Measurements from ENCODE around the gene ATP1A3. TPM values are rescaled to one million over a fixed set of nuclear protein-coding genes. Genes with fewer than 3 reads are reported as not detected.
"Not testable (repeated sequence)": the region's sequence is repeated elsewhere in the genome, so short reads cannot be mapped to it uniquely, and the experiment has no call there.

ATP1A3 gene
- total RNA-seq, 1 donor from 2014 or later = 388 TPM

DNA sequence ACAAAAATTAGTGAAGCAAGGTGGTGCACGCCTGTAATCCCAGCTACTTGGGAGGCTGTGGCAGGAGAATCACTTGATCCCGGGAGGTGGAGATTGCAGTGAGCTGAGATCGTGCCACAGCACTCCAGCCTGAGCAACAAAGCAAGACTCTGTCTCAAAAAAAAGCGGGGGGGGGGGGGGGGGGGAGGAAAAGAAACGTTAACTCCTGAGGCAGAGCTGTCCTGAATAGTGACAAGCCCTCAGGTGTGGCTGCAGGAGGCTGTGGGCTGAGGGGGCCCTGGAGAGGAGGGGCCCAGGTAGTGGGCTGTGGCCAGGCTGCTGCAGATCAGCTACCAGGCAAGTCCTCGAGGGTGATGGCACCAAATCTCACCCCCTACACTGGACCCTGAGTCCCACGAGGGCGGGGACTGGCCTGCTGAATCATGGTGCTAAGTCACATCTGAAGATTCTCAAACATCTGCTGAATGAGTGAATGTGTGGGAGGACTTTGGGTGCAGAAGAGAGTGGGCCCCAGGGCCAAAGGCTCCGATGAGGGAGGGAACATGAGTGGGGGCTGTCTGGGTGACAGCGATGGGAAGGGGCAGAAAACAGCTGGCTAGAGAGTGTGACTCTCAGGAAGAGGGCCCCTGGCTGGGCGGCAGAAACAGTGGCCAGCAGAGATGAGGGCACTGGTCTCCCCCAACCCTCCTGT is 24.6 kb upstream of the ATP1A3 start:
- ATAC-seq (ENCODE audit: poor library complexity) = no peak

DNA sequence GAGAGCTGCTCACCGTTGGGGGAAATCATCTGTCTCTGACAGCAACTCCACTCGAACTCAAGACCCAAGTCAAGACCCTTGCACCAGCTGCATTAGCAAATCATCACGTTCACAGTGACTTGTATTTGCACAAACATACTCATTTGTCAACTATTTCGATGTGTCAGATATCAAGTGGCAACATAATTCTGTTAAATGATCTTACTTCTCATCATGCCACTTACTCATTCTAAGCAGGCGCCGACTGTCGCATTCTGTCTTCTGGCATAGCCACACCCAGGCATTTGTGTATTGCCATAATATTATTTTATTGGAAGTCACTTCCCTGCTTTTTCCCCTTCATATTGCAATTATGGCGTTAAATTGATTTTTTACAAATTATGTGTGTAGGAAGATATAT is 23.0 kb upstream of the ATP1A3 start:
- ATAC-seq (ENCODE audit: poor library complexity) (no peak), DNase-seq (no peak)
- intact Hi-C loops (cut with DNase I) = no loop called here

More for the DNA sequence above, 24.6 kb upstream of the ATP1A3 start:
- DNase-seq = no peak
- intact Hi-C loops (cut with DNase I) = no loop called here

DNA sequence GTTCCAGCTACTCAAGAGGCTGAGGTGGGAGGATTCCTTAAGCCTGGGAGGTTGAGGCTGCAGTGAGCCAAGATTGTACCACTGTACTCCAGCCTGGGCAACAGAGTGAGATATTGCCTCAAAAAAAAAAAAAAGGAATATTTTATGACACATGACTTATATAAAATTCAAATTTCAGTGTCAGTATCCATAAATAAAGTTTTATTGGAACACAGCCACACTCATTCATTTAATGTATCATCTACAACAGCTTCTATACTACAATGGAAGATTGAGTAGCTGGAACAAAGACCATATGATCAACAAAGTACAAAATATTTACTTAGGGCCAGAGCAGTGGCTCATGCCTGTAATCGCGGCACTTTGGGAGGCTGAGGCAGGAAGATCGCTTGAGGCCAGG is 18.7 kb upstream of the ATP1A3 start:
- intact Hi-C loops (cut with DNase I); DNase-seq; ATAC-seq (ENCODE audit: poor library complexity): not testable (repeated sequence)

DNA sequence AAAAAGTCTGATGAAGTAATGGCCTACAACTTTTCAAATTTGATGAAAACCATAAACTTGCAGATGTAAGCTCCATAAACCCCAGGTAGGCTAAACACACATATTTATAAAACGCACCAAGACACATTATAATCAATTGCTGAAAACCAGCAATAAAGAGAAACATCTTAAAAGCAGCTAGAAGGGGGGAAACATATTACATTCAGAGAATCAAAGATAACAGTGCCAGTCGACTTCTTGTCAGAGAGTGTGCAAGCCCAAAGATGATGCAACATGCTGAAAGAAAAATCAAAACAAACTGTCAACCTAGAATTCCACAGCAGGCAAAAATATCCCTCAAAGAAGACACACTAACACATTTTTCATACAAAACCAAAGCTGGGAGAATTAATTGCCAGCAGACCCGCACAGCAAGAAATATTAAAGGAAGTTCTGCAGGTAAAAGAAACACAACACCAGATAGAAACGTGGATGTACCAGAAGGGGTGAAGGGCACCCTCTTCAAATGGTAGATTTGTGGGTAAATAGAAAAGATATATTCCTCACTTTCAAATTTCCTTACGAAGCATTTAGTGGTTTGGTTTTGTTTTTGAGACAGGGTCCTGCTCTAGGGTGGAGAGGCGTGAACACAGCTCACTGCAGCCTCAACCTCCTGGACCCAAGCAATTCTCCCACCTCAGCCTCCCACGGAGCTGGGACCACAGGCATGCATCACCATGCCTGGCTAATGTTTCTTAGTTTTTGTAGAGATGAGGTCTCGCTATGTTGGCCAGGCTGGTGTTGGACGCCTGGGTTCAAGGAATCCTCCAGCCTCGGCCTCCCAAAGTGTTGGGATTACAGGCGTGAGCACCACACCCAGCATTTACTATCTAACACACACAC is 16.5 kb upstream of the ATP1A3 start:
- ATAC-seq (ENCODE audit: poor library complexity) (no peak), DNase-seq (no peak)
- intact Hi-C loops (cut with DNase I) = no loop called here

DNA sequence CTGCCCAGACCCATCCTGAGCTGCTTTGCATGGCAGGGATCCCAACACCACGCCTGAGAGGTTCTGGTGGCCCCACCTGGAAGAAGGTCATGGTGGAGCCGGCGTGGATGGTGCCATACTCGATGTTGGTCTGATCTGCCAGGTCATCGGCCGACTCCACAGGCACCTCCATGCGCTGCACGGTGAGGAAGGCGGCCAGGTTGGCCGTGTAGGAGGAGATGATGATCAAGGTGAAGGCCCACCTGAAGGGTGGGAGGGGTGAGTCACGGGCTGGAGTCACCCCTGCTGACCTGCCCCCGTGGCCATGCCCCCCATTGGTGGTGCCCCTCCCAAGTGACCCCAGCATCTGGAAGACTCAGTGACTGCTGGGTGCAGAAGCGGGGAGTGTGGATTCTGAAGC is 12.5 kb upstream of the ATP1A3 start:
- DNase-seq = no peak
- intact Hi-C loops (cut with DNase I) = no loop called here
- ATAC-seq (ENCODE audit: poor library complexity) = no peak

DNA sequence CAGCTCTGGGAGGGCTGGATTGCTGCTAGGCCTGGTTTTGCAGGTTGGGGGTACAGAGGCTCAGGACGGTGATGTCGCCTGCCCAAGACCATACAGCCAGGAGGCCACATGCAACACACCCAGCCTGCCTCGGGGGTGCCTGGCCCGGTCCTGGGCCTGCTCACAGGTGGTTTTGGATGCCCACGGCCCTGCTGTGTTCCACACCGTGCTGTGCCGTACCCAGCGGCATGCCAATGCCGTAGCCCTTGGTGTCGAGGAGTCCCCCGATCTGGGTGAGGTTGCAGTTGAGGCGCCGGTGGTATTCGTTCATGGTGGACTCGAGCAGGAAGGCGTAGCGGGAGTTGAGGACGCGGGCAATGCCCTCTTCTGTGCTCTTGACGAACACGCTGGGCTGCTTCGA is 11.5 kb upstream of the ATP1A3 start:
- DNase-seq (no peak), ATAC-seq (ENCODE audit: poor library complexity) (no peak)
- intact Hi-C loops (cut with DNase I) = no loop called here

DNA sequence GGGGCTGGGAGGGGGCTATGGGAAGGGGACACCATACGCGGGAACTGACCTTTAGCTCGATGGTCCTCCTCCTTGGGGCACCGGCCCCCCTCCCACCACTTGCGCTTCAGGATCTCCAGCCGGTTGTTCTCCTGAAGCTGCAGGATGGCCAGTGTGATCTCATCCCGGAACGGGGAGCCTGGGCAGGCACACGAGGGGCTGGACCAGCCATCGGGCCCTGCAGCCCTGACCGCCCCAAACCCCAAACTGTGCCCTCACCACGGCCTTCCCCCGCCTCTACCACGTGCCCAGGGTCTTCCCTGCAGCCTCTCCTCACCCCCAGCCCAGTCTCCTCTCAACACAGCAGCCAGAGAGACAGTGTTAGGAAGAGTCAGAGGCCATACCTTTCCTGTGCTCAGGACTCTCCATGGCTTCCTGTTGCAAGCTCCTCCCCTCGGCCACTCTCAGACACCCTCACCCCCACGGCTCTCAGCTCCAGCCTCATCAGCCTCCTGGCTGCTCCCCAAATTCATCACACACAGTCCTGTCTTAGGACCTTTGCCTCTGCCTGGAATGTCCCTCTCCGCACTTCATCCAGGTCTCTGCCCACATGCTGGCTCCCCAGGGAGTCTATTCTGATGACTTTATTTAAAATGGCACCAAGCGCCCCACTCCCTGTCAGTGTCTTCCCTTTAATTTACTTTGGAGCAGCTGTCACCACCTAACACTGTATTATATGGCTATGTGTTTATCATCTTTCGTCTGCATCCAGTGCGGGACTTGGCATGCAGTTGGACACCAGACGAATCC is 9.7 kb upstream of the ATP1A3 start:
- ATAC-seq (ENCODE audit: poor library complexity) = no peak
- DNase-seq = peak; percentile 28
- intact Hi-C loops (cut with DNase I) = no loop called here

DNA sequence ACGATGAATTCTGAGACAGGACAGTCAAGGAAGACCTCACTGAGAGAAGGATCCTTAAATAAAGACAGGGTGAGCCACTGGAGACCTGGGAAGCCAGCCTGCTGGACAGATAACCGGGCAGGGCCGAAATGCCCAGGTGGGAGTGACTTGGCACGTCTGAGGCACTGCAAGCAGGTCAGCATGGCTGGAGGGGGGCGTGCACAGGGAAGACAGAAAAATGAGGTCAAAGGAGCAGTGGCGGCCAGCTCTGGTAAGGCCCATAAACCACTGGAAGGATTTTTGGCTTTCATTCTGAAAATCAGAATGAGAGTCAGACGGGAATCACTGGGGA is 5.8 kb upstream of the ATP1A3 start:
- intact Hi-C loops (cut with DNase I) = loop anchor here (5.0 to 10.0 kb wide), 2 partner anchors 32 to 85 kb away; no protein-coding TSS in a partner anchor
- DNase-seq (peak; percentile 27), ATAC-seq (ENCODE audit: poor library complexity) (no peak)

DNA sequence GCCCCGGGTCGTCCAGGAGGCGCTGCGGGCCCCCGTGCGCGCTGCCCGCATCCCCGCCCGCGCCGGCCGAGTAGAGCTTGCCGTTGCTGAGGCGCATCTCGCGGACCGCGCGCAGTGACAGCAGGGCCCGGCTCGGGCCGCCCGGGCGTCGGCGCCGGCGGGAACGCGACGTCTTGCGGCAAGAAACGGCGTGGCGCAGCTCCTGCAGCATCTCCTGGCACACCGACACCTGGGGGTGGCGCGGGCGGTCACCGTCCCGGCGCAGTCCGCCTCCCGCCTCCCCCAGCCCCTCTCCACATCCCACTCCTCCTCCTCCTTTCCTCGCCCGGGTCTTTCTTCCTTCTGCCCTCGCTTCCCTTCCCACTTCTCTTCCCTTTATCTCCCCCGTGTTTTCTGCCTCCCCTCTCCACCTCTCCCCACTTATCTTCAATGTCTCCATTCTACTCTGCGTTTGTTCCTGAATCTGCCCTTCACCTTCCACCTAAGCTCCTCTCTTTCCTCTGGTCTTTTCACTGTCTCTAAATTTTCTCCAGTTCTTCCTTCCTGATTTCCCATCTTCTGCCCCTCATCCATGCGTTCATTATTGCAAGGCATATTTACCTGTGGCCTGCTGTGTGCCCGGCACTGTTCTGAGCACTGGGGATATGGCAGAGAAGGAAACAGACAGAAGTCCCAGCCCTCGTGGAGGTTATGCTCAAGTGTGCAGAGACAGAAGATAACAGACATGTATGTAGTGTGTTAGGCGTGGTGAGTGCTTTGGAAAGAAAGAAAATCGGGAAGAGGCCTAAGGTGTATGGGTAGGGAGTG is 5.2 kb upstream of the ATP1A3 start:
- intact Hi-C loops (cut with DNase I) = loop anchor here (5.0 to 10.0 kb wide), 2 partner anchors 33 to 86 kb away; no protein-coding TSS in a partner anchor
- DNase-seq (peak; percentile 22), ATAC-seq (ENCODE audit: poor library complexity) (no peak)

DNA sequence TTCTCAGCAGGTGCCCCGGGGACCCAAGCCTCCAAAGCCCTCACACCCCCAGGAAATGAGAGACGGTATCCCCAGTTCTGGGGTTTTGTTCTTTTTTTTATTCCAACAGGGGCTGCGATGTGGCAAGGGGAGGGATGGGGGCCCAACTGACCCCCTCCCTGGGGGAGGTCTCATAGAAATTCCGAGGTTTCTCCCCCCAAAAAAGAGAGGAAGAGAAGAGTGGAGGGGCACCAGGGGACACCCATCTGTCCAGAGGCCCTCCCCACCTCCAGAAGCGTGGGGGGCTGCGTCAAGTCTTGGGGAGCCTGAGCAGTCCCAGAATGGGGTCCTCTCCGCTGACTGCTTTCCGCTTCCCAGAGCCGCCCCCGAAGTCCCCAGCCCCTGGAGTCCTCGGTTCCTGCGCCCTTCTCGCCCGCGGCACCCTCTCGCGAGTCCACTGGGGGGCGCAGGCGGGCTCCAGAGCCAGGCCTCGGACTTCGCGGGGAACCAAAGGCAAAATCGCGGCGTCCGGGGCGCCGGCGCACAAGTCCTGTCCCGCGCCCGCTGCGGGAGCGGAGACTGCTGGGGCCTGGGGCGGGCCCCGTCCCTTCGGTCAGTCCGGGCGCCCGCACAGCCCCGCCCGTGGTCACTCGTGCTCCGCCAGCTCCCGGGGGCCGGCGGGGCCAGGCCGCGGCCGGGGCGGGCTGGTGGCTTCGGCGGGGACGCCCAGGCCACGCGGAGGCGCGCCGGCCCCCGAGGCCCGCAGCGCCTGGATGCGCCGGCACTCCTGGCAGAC is 4.4 kb upstream of the ATP1A3 start:
- DNase-seq (peak; percentile 49), ATAC-seq (ENCODE audit: poor library complexity) (peak; percentile 26)
- intact Hi-C loops (cut with DNase I) = loop anchor here (5.0 to 10.0 kb wide), 2 partner anchors 34 to 86 kb away; no protein-coding TSS in a partner anchor

DNA sequence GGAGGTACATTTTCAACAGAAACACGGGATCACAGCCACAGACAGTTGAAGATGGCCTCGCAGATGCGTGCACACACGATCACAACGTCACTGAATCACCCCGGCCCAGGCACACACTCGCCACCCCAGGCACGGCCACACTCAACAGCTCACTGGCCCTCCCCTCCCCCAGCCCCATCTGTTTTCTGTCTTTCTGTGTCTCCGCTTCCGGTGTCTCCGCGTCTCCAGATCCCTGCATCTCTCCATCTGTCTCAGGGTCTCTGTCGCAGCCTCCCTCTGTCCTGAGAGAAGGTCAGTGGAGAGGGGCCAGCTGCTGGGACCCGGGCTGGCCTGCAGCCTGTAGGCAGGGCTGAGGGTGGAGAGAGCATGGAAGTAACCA is 3.8 kb upstream of the ATP1A3 start:
- DNase-seq (no peak), ATAC-seq (ENCODE audit: poor library complexity) (no peak)
- intact Hi-C loops (cut with DNase I) = loop anchor here (5.0 to 10.0 kb wide), 2 partner anchors 34 to 87 kb away; no protein-coding TSS in a partner anchor

DNA sequence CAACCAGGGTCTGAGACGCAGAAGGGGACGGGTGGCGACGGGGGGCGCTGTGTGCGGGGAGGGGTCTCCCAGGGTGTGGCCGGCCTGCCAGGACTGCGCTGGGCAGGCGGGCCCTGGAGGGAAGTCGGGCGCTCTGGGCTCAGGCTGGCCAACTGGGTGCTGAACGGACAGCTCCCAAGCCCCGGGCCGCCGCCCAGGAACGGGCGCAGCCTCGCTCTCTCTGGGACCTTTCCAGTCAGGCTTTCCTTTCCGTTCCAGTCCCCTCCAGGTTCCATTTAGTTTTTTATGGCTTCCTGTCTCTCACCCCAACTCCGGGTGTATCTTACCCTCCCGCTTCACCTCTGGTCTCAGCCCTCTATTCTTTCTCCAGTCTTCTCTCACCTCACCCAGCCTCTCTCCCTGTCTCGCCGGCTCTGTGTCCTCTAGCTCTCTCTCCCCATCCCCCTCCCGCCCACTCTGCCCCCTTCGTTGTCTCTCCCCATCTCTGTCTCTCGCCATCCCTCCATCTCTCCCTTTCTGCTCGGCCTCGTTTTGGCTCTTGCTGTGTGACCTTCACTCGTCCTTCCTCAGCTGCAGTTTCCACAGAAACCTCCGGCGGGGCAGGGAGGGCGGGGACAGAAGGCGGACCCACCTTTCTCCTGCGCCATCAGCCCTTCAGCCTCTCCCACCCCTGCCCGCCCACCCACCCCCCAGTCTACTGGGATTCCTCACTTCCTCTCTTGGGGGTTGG is 3.3 kb upstream of the ATP1A3 start:
- DNase-seq (peak; percentile 69), ATAC-seq (ENCODE audit: poor library complexity) (peak; percentile 30)
- intact Hi-C loops (cut with DNase I) = loop anchor here (5.0 to 10.0 kb wide), 2 partner anchors 35 to 88 kb away; no protein-coding TSS in a partner anchor

DNA sequence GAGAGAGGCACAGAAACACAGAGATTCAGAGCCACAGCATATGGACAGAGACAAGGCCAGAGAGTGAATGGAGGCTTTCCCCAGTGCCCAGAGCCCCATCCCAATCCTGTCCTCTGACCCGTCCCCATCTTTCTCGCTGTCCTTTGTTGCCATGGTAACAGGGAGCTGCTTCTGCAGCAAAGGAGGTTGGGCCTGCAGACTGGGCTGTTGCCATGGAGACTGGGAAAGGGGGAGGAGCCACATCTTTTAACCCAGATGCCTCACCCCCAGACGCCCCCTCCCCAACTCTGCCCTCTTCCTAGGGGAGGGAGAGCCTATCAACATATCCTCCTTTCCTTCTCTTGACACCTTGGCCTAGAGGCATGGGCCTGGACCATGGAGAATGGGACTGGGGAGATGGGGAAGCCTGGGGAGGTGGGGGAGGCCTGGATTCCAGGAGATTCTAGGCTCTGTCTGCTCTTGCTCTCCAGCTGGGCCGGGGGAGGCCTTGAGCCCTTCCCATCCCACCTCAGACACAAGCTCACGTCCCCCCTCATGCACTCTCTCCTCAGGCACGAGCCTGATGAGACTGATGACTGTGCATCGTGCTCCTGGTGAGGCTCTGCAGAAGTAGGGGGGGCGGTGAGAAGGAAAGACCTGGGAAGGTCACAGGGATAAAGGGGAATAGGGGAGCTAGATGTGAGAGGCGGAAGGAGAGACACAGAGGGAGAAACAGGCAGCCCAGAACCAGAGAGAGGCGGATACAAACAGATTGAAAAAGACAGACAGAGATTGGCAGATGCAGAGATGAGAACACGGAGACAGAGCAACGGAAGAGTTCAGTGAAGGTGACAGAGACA is 2.1 kb upstream of the ATP1A3 start:
- intact Hi-C loops (cut with DNase I) = loop anchor here (5.0 to 10.0 kb wide), 2 partner anchors 36 to 89 kb away; no protein-coding TSS in a partner anchor
- no peak for ATAC-seq (ENCODE audit: poor library complexity)
- no peak for DNase-seq

DNA sequence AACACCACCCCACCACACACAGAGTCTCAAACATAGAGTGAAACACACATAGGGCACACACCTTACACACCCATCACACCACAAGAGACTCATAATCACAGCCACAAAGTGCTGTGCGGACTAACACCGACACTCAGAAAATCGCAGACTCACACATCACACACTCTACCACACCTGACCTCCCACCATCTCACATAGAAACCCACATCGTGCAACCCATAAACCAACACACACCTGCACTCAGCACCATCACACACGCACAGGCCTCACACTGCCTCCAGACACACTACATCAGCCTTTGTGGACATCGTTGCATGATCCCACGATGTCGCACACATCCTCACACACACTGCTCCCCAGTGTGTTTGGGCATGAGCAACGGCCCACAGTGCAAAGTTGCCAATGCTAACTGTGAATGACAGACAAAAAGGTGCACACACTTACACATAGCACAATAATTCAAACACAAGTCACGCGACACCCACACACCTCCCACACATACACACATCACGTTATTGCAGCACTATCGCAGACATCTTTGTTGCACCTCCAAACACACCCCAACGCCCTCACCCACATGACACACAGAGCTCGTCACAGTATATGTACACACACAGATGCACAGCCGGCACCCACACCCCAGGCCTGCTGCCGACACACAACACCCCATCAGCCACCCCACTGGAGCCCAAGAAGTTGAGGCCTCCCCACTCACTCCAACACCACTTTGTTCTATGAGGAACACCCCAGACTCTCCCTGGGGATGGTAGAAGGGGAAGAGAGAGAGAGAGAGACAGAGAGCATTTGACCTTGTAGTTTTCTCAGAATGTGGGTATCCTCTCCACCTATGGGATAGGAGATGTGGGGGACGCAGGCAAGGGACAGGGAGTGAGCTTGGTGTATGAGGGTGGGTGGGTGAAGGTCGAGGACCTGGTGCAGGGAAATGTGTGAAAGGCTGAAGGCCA is 1.2 kb upstream of the ATP1A3 start:
- intact Hi-C loops (cut with DNase I) = loop anchor here (5.0 to 10.0 kb wide), 2 partner anchors 37 to 90 kb away; no protein-coding TSS in a partner anchor
- DNase-seq (no peak), ATAC-seq (ENCODE audit: poor library complexity) (no peak)

DNA sequence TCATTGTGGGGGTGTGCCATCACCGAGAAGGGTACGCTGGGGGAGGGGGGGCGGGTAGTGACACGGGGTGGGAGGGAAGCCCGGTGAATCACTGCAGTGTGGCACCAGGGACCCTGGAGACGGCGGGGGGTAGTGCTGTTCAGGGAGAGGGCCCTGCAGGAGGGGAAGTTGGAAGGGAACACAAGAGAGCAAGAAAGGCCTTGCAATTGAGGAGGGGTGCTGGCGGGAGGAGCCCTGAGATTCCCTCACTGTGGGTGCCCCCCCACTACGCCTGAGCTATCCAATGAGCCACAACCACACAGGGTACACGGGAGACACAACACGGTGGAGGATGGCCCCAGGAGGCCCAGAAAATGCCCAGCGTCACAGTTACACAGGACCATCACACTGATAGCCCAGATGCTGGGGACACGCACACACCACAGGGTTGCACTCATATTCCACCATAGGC is 516 bp upstream of the ATP1A3 start:
- intact Hi-C loops (cut with DNase I) = loop anchor here (10.0 kb wide), 1 partner anchor 90 kb away; no protein-coding TSS in a partner anchor
- no peak for ATAC-seq (ENCODE audit: poor library complexity)
- DNase-seq = no peak

Data from Right ventricle myocardium superior (tissue), 1 donor.